T-helper 1 cell (primary cell): ENCODE results near the gene VPS35L.

Source experiments
- DNase-seq, 5 donors: peaks; one replicate each; pipeline ENCODE4 v3.0.0-alpha.2; 2012 to 2020

The VPS35L gene

GRCh38 chr16:19697756-19698318 is 142.3 kb downstream of the VPS35L start:
- no peak for DNase-seq

DNA sequence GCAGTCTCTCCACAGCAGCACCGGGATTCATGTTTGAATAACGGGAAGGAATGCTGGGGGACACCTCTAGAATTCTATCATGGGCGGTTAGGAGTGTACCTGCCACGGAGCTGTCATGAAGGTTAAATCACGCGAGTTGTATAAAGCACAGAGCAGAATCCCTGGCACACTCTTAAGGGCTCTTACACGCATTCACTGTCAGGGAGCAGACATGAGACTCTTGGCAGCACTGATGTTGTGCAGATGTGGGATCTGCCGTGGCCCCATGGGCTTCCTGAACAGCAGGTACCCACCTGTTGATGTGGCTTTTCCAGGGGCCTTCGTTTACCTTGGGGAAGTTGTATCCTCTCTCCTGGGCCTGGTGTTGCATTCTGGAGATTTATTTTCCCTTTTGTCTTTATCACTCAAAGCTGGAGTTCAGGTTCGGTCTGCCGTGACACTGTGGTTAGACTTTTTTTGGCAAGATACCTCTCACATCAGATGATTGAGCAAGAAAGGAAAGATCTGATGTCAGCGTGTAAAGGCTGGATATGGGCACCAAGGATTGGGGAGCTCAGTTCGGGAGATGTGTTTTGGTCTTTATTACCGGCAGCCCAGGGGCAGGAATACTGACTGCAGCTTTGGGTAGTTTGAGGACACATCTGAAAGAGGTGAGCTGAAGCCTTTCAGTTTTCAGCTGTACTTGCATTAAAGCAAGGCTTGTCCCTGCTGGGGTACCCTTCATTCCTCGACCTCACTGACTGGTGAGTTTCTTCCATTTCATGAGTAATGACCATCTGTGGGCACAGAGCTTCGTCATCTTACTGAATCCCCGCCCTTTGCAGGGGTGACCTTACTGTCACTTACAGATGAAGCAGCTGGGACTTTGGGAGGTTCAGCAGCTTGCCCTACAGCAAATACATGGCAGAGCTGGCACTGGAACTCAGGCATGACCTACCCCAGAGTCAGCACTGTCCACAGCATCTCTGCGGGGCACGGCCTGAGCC is 143.3 kb downstream of the VPS35L start:
- no peak for DNase-seq

GRCh38 chr16:19699472-19699871 is 144.0 kb downstream of the VPS35L start:
- no peak for DNase-seq

DNA sequence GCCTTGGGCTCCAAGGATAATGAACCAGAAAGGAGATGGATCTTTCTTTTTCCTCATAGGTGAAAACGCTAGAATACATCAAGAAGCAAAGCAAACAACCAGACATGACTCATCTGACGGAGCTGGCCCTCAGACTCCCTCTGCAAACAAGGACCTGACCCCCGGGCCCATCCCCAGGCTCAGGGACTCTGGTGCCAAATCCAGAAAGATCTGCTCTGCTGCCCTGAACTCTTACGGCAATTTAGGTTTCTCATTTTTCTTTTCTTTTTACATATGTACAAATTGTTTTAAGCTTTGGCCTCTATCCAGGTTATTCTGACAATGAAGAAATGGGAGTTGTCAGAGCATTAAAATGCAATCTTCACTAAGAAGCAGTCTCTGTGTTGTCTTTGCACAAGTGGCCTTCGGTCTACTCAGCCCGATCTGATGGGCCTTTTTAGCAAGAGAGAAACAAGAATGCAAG is 144.8 kb downstream of the VPS35L start:
- no peak for DNase-seq

- DNase-seq: no peak
Observed at GRCh38 chr16:19701091-19701490, 145.6 kb downstream of the VPS35L start.

GRCh38 chr16:19703172-19703889 is 147.8 kb downstream of the VPS35L start:
- DNase-seq: no peak

GRCh38 chr16:19704321-19705145 is 149.0 kb downstream of the VPS35L start:
- DNase-seq: no peak

DNA sequence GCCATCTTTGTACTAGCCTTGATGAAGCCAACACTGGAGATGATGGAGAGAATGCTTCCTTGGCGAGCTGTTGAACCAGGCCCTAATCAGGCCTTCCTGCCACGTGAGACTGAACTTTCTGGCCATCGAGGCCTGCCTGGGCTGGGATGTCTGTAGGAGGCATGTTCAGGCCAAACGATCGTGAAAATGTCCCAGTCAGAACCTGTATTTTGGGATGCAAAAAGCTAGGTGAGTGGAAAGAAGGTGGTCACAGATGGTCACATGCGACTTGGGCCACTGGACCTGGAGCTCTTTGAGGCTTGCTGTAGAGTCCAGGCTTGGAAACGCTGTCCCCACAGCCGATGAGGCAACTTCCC is 149.6 kb downstream of the VPS35L start:
- no peak for DNase-seq

- no peak for DNase-seq
Observed at GRCh38 chr16:19705843-19706242, 150.3 kb downstream of the VPS35L start.

GRCh38 chr16:19706846-19707245 is 151.3 kb downstream of the VPS35L start:
- DNase-seq: no peak

- no peak for DNase-seq
Observed at GRCh38 chr16:19707569-19708295, 152.2 kb downstream of the VPS35L start.

DNA sequence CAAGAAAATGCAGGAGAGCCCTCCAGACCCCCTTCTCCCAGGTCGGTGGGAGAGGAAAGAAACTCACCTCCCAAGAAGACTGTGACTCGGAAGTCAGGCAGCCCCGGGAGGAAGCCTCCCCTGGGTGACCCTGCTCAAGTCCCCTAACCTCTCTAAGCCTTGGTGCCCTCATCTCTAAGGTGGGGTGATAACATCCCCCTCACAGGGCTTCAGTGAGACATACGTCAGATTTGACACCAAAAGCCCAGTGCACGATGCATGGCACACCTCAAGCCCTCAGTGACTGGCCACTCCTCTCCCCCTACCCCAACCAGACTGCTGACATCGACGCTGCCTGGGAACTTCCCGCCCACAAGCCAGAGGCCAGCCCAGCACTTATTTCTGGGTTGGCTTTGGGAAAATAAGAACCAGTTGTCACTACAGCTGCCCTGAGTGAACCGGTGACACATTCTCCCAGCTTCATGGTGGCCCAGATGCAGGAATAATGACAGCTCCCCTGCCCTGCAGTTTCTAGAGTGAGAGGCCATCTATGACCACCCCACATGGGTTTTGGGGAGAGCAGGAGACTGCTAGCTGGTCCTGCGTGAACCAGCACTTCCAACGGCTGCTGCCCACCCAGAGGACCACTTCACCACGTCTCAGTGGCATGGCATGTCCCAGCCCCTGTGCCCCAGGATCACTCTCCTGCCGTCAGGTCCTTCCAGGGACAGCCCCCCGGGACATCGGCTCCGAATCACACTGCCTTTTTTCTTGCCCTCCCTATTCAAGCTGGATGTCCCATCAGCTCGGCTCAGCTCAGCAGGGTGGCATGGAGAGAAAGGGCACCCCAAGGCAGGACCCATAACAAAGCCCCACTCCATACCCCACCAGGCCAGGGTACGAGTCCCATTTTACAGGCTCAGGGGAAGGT is 153.0 kb downstream of the VPS35L start:
- DNase-seq: no peak

DNA sequence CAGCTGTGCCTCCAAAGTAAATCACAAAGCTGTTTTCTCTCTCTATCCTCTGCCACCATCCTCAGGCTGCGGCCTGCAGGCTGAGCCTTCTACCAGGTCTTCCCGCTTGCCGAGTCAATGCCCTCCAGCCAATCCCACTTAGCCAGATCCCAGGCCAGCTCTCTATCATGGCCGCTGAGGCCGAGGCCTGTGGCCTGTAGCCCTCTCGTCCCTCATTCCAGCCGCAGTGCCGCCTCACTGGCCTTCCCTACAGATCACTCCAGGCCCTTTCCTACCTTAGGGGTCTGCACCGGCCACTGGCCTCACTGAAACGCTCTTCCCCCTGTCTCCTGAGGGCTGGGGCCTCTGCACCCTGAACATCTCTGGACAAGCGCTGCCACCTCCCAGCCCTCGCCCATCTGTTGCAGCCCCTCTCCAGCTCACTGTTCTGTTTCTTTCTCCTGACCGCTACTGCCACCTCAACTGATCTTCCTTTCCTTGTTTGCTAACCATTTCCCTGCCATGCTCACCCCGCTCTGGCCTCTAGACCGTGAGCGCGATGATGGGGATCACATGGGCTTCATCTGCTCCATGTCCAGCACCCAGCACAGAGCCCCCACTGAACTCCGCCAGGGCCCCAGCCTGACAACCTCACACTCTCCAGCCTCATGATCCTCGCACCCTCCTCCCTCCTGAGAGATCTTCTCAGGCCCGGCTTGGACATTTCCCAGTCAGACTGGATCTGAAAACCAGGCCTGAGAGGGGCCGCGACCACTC is 154.1 kb downstream of the VPS35L start:
- no peak for DNase-seq

GRCh38 chr16:19710191-19710908 is 154.8 kb downstream of the VPS35L start:
- no peak for DNase-seq

GRCh38 chr16:19710991-19711545 is 155.6 kb downstream of the VPS35L start:
- no peak for DNase-seq

DNA sequence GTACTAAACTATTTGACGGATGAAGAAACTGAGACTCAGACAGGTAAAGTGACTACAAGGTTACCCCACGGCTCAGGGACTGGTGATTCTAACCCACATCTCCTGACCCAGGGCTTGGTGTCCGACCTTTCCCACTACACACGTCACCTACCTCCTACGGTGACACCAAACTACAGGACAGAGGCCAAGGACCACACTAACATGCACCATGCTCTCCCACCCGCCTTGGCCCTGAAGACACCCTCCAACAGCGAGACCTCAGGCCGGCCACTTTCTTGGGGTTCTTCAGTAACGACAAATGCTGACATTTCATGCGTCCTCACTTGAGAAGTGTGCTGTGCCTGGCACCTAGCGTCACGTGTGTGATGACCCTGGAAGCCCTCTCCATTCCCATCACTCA is 156.1 kb downstream of the VPS35L start:
- no peak for DNase-seq

- no peak for DNase-seq
Observed at GRCh38 chr16:19712418-19713058, 157.0 kb downstream of the VPS35L start.

GRCh38 chr16:19713697-19714096 is 158.2 kb downstream of the VPS35L start:
- no peak for DNase-seq
